HG03139 (cell line): ENCODE data around the gene CEACAM1.
"Not testable (repeated sequence)": the region's sequence is repeated elsewhere in the genome, so short reads cannot be mapped to it uniquely, and the experiment has no call there.

ENCODE experiments used
- ATAC-seq: cut with Tn5 transposase; IDR thresholded peaks from one replicate; pipeline ENCODE4 v1.9.1; 2021; ENCODE audit not compliant: unreplicated experiment

Gene CEACAM1

GRCh38 chr19:42512743-42513304 is 15.5 kb downstream of the CEACAM1 start:
- ATAC-seq: no peak

GRCh38 chr19:42512130-42512636 is 16.1 kb downstream of the CEACAM1 start:
- no peak for ATAC-seq

- no peak for ATAC-seq
These were observed 16.9 kb downstream of the CEACAM1 start for GRCh38 chr19:42511340-42511739.

- ATAC-seq: no peak
These were observed 19.3 kb downstream of the CEACAM1 start for GRCh38 chr19:42508892-42509444.

DNA sequence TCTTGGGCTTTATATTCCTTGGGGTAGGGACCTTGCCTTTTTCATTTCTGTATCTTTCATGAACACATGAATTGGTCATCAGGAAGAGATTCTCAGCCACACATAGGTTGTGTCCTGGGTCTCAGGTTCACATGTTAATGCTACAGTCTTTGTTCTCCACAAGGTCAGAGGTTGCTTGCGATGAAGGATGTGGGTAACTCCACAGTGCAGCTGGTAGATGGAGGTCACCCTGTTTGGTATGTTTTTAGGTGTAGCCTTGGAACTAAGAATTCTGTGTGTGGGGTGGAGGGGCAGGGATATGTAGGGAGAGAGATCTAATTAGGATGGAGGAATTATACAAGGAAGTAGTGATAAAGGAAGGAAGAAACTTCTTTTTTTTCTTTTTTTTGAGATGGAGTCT is 23.2 kb downstream of the CEACAM1 start:
- ATAC-seq: no peak

DNA sequence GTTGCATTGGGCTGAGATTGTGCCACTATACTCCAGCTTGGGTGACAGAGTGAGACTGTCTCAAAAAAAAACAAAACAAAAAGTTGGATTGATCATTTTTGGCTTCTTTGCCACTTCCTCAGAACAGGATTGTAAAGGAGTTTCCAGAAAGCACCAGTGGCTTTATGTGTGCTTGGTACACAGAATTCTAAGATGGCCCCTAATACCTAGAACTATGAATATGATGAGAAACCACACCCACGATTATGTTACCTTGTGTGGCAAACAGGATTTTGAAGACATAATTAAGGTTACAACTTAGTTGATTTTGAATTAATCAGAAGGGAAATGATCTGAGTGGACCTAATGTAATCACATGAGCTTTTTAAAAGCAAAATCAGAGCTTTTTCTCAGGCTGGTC is 26.5 kb downstream of the CEACAM1 start:
- ATAC-seq: no peak

DNA sequence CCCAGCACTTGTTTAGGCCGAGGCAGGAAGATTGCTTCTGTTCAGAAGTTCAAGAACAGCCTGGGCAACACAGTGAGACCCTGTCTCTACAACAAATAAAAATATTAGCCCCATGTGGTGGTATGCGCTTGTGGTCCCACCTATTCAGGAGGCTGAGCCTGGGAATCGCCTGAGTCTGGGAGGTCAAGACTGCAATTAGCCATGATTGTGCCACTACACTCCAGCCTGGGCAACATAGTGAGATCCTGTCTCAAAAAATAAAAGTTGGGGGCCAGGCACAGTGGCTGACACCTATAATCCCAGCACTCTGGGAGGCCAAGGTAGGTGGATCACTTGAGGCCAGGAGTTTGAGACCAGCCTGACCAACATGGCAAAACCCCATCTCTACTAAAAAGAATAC is 27.0 kb downstream of the CEACAM1 start:
- not testable (repeated sequence) for ATAC-seq

- ATAC-seq: no peak
These were observed 30.0 kb downstream of the CEACAM1 start for GRCh38 chr19:42498169-42498757.

DNA sequence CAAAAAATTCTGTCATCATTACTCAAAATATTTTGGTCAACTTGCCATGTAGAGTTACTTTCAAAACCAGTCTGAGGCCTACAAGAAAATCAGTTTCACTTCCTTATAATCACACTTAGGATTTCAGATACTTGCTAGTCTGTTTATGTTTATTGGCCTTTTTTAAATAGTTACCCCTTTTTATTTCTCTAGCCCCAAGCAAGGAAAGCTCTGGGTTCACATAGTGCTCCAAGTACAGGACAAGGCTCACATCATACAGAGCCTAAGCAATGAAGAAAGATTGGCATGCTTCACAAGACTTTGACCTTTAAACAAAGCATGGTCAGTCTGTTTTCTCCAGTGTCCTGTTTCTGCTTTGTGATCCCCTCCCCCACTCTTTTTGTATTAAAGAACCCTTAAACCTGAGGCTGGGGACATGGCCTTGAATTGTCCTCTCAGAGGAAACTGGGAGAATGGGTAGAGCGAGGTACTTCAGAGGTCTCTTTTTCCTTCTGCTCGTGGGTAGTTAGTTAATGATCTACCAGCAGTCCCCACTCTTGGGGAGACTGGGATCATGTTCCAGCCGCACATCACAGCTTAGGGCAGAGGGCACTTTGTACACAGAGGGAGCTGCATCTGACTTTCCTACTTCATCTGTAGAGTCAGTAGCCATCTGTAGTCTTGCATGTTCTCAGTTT is 30.7 kb downstream of the CEACAM1 start:
- no peak for ATAC-seq

- ATAC-seq: no peak
These were observed 31.7 kb downstream of the CEACAM1 start for GRCh38 chr19:42496460-42497133.

DNA sequence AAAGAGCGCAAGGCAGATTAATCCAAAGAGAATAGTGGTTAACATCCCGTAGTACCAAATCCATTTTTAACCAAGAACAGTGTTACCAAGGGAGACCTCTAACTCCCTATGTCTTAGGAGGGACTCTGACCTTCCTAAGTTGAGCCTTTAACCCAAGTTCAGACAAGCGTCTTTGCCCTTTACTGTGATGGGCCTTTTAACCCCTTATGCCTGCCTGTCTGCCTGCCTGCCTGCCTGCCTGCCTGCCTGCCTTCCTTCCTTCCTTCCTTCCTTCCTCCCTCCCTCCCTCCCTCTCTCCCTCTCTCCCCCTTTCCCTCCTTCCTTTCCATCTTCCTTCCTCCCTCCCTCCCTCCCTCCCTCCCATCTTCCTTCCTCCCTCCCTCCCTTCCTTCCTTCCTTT is 32.6 kb downstream of the CEACAM1 start:
- ATAC-seq: no peak

DNA sequence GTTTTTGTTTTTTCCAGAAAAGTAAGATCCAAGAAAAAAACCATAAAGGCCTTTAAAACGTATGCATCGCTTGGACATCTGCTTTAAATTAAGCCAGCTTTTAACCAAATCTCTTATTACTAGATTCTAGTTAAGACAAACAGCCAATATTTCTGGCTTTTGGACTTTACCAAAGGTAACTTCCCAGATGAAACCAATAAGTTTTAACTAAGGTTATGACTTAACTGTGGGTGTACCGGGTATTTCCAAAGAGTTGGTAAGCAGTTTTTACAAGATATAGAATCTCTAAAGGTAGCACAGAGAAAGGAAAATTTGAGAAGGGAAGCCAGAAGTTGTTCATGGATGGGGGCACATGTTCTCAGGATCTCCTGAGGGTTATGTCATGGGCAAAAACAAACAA is 34.0 kb downstream of the CEACAM1 start:
- no peak for ATAC-seq

DNA sequence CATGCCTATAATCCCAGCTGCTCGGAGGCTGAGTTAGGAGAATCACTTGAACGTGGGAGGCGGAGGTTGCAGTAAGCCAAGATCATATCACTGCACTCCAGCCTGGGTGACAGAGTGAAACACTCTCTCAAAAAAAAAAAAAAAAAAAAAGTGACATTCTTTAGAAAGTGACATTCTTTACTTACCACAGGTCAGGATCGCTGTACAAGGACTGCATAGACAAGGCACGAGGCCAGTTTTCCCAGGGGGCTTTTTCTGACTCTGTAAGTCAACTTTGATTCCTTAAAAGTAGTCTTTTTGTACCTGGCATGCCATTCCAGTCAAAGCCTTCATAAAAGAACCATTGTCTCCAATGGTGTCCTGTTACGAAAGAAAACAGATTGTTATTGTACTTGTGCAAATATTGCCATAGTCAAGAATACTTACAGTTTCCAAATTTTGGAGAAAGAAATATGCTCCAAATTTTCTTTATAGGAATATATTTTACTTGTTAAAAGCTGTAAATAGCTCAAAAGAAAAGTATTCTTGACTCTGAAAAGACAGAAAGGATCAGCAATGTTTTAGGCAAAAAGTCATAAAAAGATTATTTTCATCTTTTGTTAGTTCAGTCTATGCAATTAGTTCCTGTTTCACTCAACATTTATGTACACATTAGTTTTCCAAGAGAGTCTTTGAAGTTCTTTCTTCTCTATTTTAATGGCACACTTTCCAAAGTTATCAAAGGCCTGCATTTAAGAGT is 39.3 kb downstream of the CEACAM1 start:
- ATAC-seq: no peak

DNA sequence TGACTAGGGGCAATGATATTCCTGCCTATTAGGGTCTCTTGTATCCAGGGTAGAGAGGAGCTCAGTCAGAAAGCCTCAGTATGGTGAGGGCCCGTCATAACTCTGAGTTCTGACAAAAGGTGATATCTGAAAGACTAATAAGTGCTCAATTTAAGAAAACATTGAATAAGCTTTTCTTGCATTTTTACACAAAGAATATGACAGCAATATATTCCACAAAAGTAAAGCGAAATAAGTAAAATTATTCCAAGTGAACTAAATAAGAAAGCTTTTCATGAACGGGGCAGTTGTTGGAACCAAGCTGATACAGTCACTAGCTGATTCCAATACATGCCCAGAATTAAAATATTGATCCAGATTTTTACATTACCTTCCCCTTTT is 40.5 kb downstream of the CEACAM1 start:
- ATAC-seq: no peak

GRCh38 chr19:42487032-42487797 is 41.1 kb downstream of the CEACAM1 start:
- no peak for ATAC-seq

DNA sequence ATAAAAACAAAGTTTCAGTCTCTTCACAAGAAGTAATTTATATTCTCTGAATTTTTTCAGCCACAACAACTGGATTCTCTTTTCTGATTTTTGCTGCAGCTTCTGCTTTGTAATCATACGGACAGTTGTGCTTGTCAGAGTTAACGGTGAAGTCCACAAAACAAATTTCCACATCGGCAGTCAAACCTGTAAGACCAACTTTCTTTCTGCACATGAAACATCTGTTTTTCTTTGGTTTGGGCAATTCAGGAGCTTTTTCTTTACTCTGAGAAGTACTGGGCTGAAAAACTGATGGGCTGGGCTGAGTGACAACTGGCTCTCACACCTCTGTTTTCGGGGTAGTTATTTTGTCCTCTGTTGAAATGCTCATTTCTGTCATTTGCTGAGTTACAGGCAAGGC is 43.2 kb downstream of the CEACAM1 start:
- not testable (repeated sequence) for ATAC-seq

DNA sequence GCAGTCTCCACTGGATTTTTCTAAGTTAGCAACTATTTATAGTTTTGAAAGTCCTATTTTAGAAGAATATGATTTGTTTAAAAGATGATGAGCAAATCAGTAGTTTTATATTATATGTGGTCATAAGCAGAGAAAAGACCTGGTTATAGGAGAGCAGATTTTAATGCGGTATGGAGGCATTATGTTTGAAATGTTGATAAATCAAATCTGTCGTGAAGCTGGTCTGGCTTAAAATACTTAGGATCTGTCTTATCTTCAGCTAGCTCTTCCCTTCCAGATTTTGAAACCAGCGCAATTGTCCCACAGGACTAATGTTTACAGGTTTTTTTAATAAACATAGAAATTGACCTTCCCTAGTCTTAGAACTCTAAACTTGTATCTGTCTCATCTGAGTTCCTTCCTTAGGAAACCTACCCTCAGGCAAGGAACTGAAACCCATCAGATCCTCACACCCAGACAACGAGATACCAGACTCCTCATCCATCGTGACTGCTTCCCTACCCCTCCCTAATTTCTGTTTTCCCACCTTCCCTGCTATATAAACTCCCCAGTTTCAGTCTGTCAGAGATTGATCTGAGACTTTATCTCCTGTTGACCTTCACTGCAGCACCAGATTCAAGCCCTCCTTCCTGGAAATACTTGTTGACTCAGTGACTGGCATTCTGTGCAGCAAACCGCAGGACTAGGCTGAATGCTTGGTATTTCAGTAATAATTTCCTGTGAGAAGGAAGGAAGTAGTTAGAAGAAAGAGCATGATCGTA is 47.8 kb downstream of the CEACAM1 start:
- ATAC-seq: no peak

GRCh38 chr19:42479736-42480135 is 48.5 kb downstream of the CEACAM1 start:
- no peak for ATAC-seq

GRCh38 chr19:42478765-42479311 is 49.4 kb downstream of the CEACAM1 start:
- no peak for ATAC-seq
